Measurements from ENCODE around the gene PALLD. TPM values are rescaled to one million over a fixed set of nuclear protein-coding genes. Genes with fewer than 3 reads are reported as not detected.

PALLD gene
- total and polyA plus RNA-seq, 12 donors, result 30.3 to 203 (median 90.5) TPM

GRCh38 chr4:168667921-168668320 is 171.1 kb downstream of the PALLD start:
- 89 to 94% (median 91%) methylated on average over 2 of the region's 2 CpGs for WGBS, 4 donors
- no peak for TF ChIP-seq POLR2A (IDR thresholded peaks at IDR 0.05)
- TF ChIP-seq, protein P1, sequence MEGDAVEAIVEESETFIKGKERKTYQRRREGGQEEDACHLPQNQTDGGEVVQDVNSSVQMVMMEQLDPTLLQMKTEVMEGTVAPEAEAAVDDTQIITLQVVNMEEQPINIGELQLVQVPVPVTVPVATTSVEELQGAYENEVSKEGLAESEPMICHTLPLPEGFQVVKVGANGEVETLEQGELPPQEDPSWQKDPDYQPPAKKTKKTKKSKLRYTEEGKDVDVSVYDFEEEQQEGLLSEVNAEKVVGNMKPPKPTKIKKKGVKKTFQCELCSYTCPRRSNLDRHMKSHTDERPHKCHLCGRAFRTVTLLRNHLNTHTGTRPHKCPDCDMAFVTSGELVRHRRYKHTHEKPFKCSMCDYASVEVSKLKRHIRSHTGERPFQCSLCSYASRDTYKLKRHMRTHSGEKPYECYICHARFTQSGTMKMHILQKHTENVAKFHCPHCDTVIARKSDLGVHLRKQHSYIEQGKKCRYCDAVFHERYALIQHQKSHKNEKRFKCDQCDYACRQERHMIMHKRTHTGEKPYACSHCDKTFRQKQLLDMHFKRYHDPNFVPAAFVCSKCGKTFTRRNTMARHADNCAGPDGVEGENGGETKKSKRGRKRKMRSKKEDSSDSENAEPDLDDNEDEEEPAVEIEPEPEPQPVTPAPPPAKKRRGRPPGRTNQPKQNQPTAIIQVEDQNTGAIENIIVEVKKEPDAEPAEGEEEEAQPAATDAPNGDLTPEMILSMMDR (IDR thresholded peaks at IDR 0.05), result no peak
- Histone ChIP-seq H3K4me1 (replicated peaks in 1 of 2) (no peaks in the 10 kb centered on the region), H3K27me3 (no peaks in the 10 kb centered on the region), H3K27ac (no peak overlapping the region), H3K9me3 (replicated peaks in 1 of 3) (no peaks in the 10 kb centered on the region), H3K36me3 (replicated peaks in 1 of 2) (no peaks in the 10 kb centered on the region), H3K4me3 (no peak overlapping the region)
- DNase-seq, result no peak
- intact Hi-C loops (cut with DNase I), result no loop called here

DNA sequence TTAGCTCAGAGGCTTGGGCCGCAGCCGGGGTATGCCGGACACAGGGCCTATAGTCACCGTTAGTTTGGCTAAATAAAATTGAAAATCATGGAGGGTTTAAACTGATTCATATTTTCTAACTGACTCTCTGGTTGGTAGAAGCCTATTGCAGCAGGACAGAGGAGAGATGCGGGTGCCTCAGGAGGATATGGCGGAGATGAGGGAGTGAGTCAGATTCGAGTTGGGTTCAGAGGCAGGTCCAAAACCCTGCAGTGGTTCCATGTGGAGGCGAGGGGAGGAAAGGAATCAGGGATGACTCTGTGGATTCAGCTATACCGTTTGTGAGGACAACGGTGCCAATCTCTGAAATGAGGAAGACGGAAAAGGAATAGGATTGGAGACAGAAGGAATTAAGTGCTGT is 176.6 kb downstream of the PALLD start:
- DNase-seq, result no peak
- no peak for TF ChIP-seq POLR2A (IDR thresholded peaks at IDR 0.05)
- TF ChIP-seq, protein P1 (IDR thresholded peaks at IDR 0.05), result no peak
- Histone ChIP-seq H3K4me1 (replicated peaks in 1 of 2) (no peaks in the 10 kb centered on the region), H3K4me3 (no peak overlapping the region), H3K36me3 (replicated peaks in 1 of 2) (no peaks in the 10 kb centered on the region), H3K9me3 (replicated peaks in 1 of 3) (no peaks in the 10 kb centered on the region), H3K27ac (no peak overlapping the region), H3K27me3 (no peaks in the 10 kb centered on the region)
- WGBS, 4 donors, result 84 to 92% (median 86%) methylated on average over 11 of the region's 11 CpGs
- intact Hi-C loops (cut with DNase I), result no loop called here

DNA sequence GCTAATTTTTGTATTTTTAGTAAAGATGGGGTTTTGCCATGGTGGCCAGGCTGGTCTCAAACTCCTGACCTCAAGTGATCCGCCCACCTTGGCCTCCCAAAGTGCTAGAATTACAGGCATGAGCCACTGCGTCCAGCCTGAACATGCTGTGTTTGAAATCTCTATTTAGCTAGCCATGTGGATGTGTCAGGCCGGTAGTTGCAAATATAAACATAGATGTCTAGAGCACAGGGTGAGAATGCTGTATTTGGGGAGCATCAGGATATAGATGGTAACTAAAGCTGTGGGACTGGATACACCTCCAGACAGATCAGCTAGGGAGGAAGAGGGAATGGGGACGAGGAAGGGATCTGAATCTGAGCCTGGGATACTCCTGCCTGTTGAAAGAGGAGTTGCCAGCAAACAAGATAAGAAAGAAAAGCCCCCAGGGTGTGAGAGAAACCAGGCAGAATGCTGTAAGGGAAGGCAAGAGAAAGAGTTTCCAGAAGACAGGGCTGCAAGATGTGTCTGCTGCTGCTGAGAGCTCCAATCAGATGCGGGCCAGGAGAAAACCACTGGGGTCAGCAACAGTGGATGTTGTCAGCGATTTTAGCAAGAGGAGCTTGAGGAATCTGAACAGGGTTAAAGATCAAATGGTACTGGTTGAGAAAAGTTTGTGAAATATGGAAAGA is 177.4 kb downstream of the PALLD start:
- no peaks in the 10 kb centered on the region for H3K4me1 ChIP-seq (replicated peaks in 1 of 2)
- WGBS, 4 donors, result 59 to 82% (median 69%) methylated on average over 6 of the region's 6 CpGs
- no peaks in the 10 kb centered on the region for H3K36me3 ChIP-seq (replicated peaks in 1 of 2)
- intact Hi-C loops (cut with DNase I), result no loop called here
- no peaks in the 10 kb centered on the region for H3K27me3 ChIP-seq
- DNase-seq, result peak in 2 of 7 donors; percentile 4 to 16
- no peaks in the 10 kb centered on the region for H3K9me3 ChIP-seq (replicated peaks in 1 of 3)
- H3K4me3 ChIP-seq, result no peak overlapping the region
- no peak overlapping the region for H3K27ac ChIP-seq
- TF ChIP-seq, protein P1 (IDR thresholded peaks at IDR 0.05), result no peak
- no peak for TF ChIP-seq POLR2A (IDR thresholded peaks at IDR 0.05)

GRCh38 chr4:168674866-168675265 is 178.0 kb downstream of the PALLD start:
- no peak for DNase-seq
- no peak overlapping the region for H3K27ac ChIP-seq

More at GRCh38 chr4:168674866-168675265, 178.0 kb downstream of the PALLD start:
- H3K36me3 ChIP-seq (replicated peaks in 1 of 2), result no peaks in the 10 kb centered on the region
- WGBS, 4 donors, result 48 to 84% (median 71%) methylated on average over 3 of the region's 3 CpGs
- H3K9me3 ChIP-seq (replicated peaks in 1 of 3), result no peaks in the 10 kb centered on the region
- TF ChIP-seq, protein P1 (IDR thresholded peaks at IDR 0.05), result no peak
- TF ChIP-seq POLR2A (IDR thresholded peaks at IDR 0.05), result no peak
- no peaks in the 10 kb centered on the region for H3K27me3 ChIP-seq
- intact Hi-C loops (cut with DNase I), result no loop called here
- H3K4me1 ChIP-seq (replicated peaks in 1 of 2), result no peaks in the 10 kb centered on the region
- H3K4me3 ChIP-seq, result no peak overlapping the region
